Heart right ventricle (tissue), 16 donors: ENCODE data around the gene GALM. TPM values are rescaled to one million over a fixed set of nuclear protein-coding genes. Genes with fewer than 3 reads are reported as not detected.
A peak's percentile ranks its signal among the peaks of the same experiment; 100 is the strongest.
"Not testable (repeated sequence)": the region's sequence is repeated elsewhere in the genome, so short reads cannot be mapped to it uniquely, and the experiment has no call there.

ENCODE experiments used
- ATAC-seq, 8 donors: fragments of 200-7000 bp; cut with Tn5 transposase; one replicate each; pipeline ENCODE4 v1.9.1; 2020; ENCODE audit warnings: mild to moderate bottlenecking in 8 of 8, moderate library complexity in 8 of 8, moderate number of reproducible peaks in 1 of 8
- DNase-seq, 2 donors: peaks; one replicate each; pipeline ENCODE4 v3.0.0-alpha.2; 2020
- H3K27ac ChIP-seq, 10 donors: fragments of 200-600 bp; sonication (generic) in 2 of 10; one replicate each; pipeline versions ENCODE4 v1.5.0 to v1.8.0; 2020 to 2022; ENCODE audit warnings: mild to moderate bottlenecking in 3 of 10
- H3K27me3 ChIP-seq, 7 donors: fragments of 200-600 bp; one replicate each; pipeline ENCODE4 v1.8.0; 2021 to 2022; ENCODE audit warnings: mild to moderate bottlenecking in 2 of 7
- H3K36me3 ChIP-seq, 9 donors: fragments of 200-600 bp; sonication (generic) in 1 of 9; one replicate each; pipeline versions ENCODE4 v1.5.0 to v1.8.0; 2020 to 2022; ENCODE audit warnings: mild to moderate bottlenecking in 2 of 9
- H3K4me1 ChIP-seq, 9 donors: fragments of 200-600 bp; sonication (generic) in 1 of 9; one replicate each; pipeline versions ENCODE4 v1.5.0 to v1.8.0; 2020 to 2022; ENCODE audit warnings: mild to moderate bottlenecking in 4 of 9
- H3K4me3 ChIP-seq, 10 donors: fragments of 200-600 bp; sonication (generic) in 2 of 10; one replicate each; pipeline versions ENCODE4 v1.5.0 to v1.8.0; 2020 to 2022; ENCODE audit warnings: mild to moderate bottlenecking in 7 of 10, moderate library complexity in 2 of 10
- H3K9me3 ChIP-seq, 11 donors: fragments of 200-600 bp in 10 of 11; sonication (generic) in 2 of 11; one replicate each; pipeline versions ENCODE4 v1.5.0 to v1.8.0; 2013 to 2022; ENCODE audit warnings: mild to moderate bottlenecking in 2 of 11, control low read depth in 1 of 11, moderate library complexity in 1 of 11
- CTCF ChIP-seq, 9 donors: fragments of 200-600 bp; sonication (generic) in 2 of 9; IDR thresholded peaks; one replicate each; pipeline versions ENCODE4 v1.5.0 to v1.8.0; 2021 to 2022; ENCODE audit warnings: antibody characterized with exemption in 9 of 9, mild to moderate bottlenecking in 5 of 9, moderate library complexity in 1 of 9
- WGBS, 2 donors: extraction: QIAGEN DNeasy Blood & Tissue Kit; methylation state at CpG; one replicate each; pipeline ENCODE4 v1.1.7; 2013; ENCODE audit warnings: inconsistent platforms in 1 of 2; 5-methylcytosine and 5-hydroxymethylcytosine counted together
- intact Hi-C, 10 donors: fragments of 100-400 bp; cut with DNase I; formaldehyde crosslinking; loops; one replicate each; pipeline versions ENCODE4 v1.11.1 to v1.14.2; 2022
- polyA plus RNA-seq, 2 donors: library from polyadenylated mRNA; stranded (reverse); fragments of 200-250 nt; gene quantifications; one replicate each; pipeline ENCODE4 v1.2.3, GENCODE V29; 2013
- total RNA-seq, 10 donors: library from RNA; stranded (reverse); fragmentation: NEBNext Ultra II Directional in 3 of 10; extraction: Animal tissue kit (Norgen Biotek cat#: 25700) in 3 of 10; gene quantifications; one replicate each; pipeline versions ENCODE4 v1.2.1 to v1.2.4, GENCODE V29; 2021 to 2023
- donor health status: Arrhythmogenic right ventricular cardiomyopathy.
- donor health status: ischemic (EF 13 %, LVEDD 7.1; RV severe dilation, severe dysfunction).
- donor health status: healthy with polysubstance abuse.
- donor health status: DM: no; HTN: yes; CAD: no.
- donor health status: DM: no; HTN: no; CAD: no.
- donor health status: ischemic (EF 25% LVEDD 6.9; RV normal size, moderate dysfunction).
- donor health status: ischemic (EF 25% LVEDD 5.7; RV mildly dilated, moderate dysfunction).
- donor health status: healthy.
- donor health status: DM: yes; HTN: yes; CAD: no.
- donor health status: Ischemic cardiomyopathy.
- donor health status: ischemic (EF 35%, LVEDD 5.7; RV mildly dilated, moderate dysfunction).
- donor health status: nonischemic (EF 11% LVEDD 7.7; RV severe dilation, severe dysfunction).
- donor health status: DM: yes; HTN: yes; CAD: no.
- donor health status: PGD.
- donor health status: ischemic (EF 29% LVEDD 5.4; RV normal size, mild dysfunction).
- donor health status: nonischemic (EF 23%, LVEDD 6.1; RV moderate dilation, normal function).

The GALM gene
- total and polyA plus RNA-seq, 12 donors = 6.5 to 18.6 (median 11.0) TPM

DNA sequence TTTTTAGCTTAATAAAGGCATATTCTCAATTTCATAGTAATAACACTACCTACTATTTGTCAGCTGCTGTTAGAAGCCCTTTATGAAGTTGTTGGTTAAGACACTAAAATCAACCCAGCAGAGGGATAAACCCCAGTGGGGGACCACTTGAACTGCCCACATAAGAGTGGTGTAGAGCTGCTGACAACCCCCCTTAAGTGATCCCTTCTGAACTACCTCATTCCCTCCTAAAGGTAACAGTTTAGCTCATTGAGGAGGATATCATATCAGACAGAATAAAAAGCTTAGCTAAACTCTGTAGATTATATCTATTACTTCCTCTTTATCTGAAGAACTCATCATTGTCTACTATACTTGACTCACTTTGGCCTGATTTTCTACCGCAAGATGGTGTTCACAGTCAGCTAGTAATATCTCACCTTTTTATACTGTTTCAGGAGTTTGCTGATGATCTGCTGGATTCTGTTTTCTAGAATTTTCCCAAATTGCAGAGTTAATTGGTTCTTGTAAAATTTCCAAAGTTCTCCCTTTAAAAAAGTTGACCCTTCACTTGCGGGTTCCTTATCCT lies 16.2 kb downstream of the GALM start:
- WGBS, 2 donors = 94 to 96% methylated on average over 2 of the region's 2 CpGs
- TF ChIP-seq CTCF (IDR thresholded peaks at IDR 0.05) = no peak
- peaks cover 0 to 85% (median 34%) of the 10 kb centered on the region in 9 donors for H3K36me3 ChIP-seq
- ATAC-seq = no peak
- no peaks in the 10 kb centered on the region for H3K27me3 ChIP-seq
- peak overlapping the region in 1 of 10 donors; percentile 70 for H3K27ac ChIP-seq
- no peak overlapping the region for H3K4me3 ChIP-seq
- no peak for DNase-seq
- no peaks in the 10 kb centered on the region for H3K9me3 ChIP-seq
- intact Hi-C loops = no loop called here
- H3K4me1 ChIP-seq = peaks cover 0 to 4% (median 0%) of the 10 kb centered on the region in 9 donors

GRCh38 chr2:38682620-38683019 lies 16.7 kb downstream of the GALM start:
- Histone ChIP-seq H3K36me3 (peaks cover 0 to 85% (median 36%) of the 10 kb centered on the region in 9 donors), H3K27ac (peak overlapping the region in 1 of 10 donors; percentile 70)
- WGBS, 2 donors = 95% methylated on average over 10 of the region's 10 CpGs
- intact Hi-C loops, H3K4me1 ChIP-seq, DNase-seq, H3K27me3 ChIP-seq, ATAC-seq, H3K4me3 ChIP-seq, H3K9me3 ChIP-seq: not testable (repeated sequence)

DNA sequence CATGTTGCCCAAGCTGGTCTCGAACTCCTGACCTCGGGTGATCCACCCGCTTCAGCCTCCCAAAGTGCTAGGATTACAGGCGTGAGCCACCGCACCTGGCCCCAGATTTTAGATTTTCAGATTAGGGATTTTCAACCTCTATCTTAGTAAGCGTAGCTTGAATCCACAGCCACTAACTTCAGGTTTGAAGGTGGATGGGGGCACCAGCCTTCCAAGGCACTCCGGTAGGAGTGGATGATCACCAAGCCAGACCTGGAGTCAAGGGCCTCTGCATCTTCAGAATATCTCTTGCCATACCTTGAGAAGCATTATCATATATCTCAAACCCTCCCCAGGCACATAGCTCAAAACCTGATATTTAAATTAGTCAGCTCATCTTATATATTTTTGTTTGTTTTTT lies 17.9 kb downstream of the GALM start:
- Histone ChIP-seq H3K27ac (no peak overlapping the region), H3K9me3 (no peaks in the 10 kb centered on the region), H3K27me3 (no peaks in the 10 kb centered on the region), H3K4me1 (no peaks in the 10 kb centered on the region), H3K36me3 (peaks cover 0 to 85% (median 31%) of the 10 kb centered on the region in 9 donors), H3K4me3 (no peak overlapping the region)
- no peak for TF ChIP-seq CTCF (IDR thresholded peaks at IDR 0.05)
- intact Hi-C loops = no loop called here
- ATAC-seq (no peak), DNase-seq (no peak)
- WGBS, 2 donors = 94 to 97% methylated on average over 7 of the region's 7 CpGs

- Histone ChIP-seq H3K4me3 (no peak overlapping the region), H3K4me1 (no peaks in the 10 kb centered on the region), H3K9me3 (no peaks in the 10 kb centered on the region), H3K27me3 (no peaks in the 10 kb centered on the region), H3K27ac (no peak overlapping the region), H3K36me3 (peaks cover 0 to 85% (median 24%) of the 10 kb centered on the region in 9 donors)
- no peak for TF ChIP-seq CTCF (IDR thresholded peaks at IDR 0.05)
- intact Hi-C loops = no loop called here
- WGBS, 2 donors = 82 to 84% methylated on average over 3 of the region's 3 CpGs
- DNase-seq = no peak
- ATAC-seq = no peak
Observed at GRCh38 chr2:38685116-38685735, 19.3 kb downstream of the GALM start.
